Measurements from ENCODE around the gene OGDHL.

- no peak for TF ChIP-seq CTCF (conservative IDR thresholded peaks at IDR 0.05; ENCODE audit: low read depth, low read length)
- TF ChIP-seq EZH2 (IDR thresholded peaks at IDR 0.05; ENCODE audit: low read length, unreplicated experiment): no peak
Measured at GRCh38 chr10:49742683-49743463, 19.2 kb downstream of the OGDHL start.
